Memory B cell (primary cell): ENCODE results near the gene KLHL29.

Experiments used
- ATAC-seq: fragments of 150-1000 bp; cut with Tn5 transposase; 2 replicates; pipeline ENCODE4 v1.10.0; 2021; ENCODE audit warnings: low read depth, mild to moderate bottlenecking, moderate library complexity
- DNase-seq, 2 donors: peaks; one replicate each; pipeline ENCODE4 v3.0.0; 2022; ENCODE audit warnings: low spot score in 2 of 2
- H3K27ac Mint-ChIP-seq: one replicate; pipeline ENCODE4 v1.8.0; 2022; ENCODE audit warnings: mild to moderate bottlenecking, moderate library complexity, mixed read lengths
- H3K27me3 Mint-ChIP-seq: one replicate; pipeline ENCODE4 v1.8.0; 2022; ENCODE audit warnings: mixed read lengths
- H3K36me3 Mint-ChIP-seq: one replicate; pipeline ENCODE4 v1.8.0; 2022; ENCODE audit warnings: mild to moderate bottlenecking, mixed read lengths
- H3K4me1 Mint-ChIP-seq: one replicate; pipeline ENCODE4 v1.8.0; 2022; ENCODE audit warnings: mixed read lengths
- H3K4me3 Mint-ChIP-seq: one replicate; pipeline ENCODE4 v1.8.0; 2022; ENCODE audit warnings: mild to moderate bottlenecking, moderate library complexity, mixed read lengths
- H3K9me3 Mint-ChIP-seq: one replicate; pipeline ENCODE4 v1.8.0; 2022; ENCODE audit warnings: mixed read lengths

The KLHL29 gene

GRCh38 chr2:23426263-23426905 is 41.4 kb downstream of the KLHL29 start:
- peaks cover 2% of the 10 kb centered on the region for H3K27me3 Mint-ChIP-seq
- no peaks in the 10 kb centered on the region for H3K9me3 Mint-ChIP-seq
- H3K4me1 Mint-ChIP-seq: no peaks in the 10 kb centered on the region
- no peaks in the 10 kb centered on the region for H3K36me3 Mint-ChIP-seq
- no peak overlapping the region for H3K4me3 Mint-ChIP-seq
- no peak overlapping the region for H3K27ac Mint-ChIP-seq
- ATAC-seq (no peak), DNase-seq (peak in 1 of 2 donors; percentile 6)

GRCh38 chr2:23427350-23427749 is 42.4 kb downstream of the KLHL29 start:
- no peaks in the 10 kb centered on the region for H3K36me3 Mint-ChIP-seq
- H3K27ac Mint-ChIP-seq: no peak overlapping the region
- DNase-seq (no peak), ATAC-seq (no peak)
- H3K9me3 Mint-ChIP-seq: no peaks in the 10 kb centered on the region
- no peak overlapping the region for H3K4me3 Mint-ChIP-seq
- H3K4me1 Mint-ChIP-seq: no peaks in the 10 kb centered on the region
- H3K27me3 Mint-ChIP-seq: peaks cover 2% of the 10 kb centered on the region

DNA sequence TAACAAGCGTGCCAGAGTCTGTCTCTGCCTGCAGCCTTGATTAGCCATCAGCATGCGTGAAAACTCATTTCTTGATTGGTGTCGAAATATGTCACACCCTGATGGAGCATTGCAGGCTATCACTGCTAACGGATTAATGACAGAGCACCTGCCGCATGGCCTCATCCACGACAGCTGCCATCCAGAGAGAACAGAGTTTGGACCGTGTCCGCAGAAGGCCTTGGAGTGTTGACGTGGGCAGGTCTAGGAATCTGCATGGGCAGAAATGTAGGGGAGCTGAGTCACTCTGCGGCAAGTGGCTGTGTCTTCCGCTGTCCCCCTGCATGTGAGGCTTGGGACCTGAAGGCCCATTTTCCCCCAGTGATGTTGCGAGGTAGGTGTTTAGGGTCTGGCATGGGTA is 43.0 kb downstream of the KLHL29 start:
- Mint-ChIP-seq H3K4me3 (no peak overlapping the region), H3K27me3 (peaks cover 2% of the 10 kb centered on the region), H3K4me1 (no peaks in the 10 kb centered on the region), H3K27ac (no peak overlapping the region), H3K9me3 (no peaks in the 10 kb centered on the region), H3K36me3 (no peaks in the 10 kb centered on the region)
- ATAC-seq: no peak
- DNase-seq: no peak

GRCh38 chr2:23429036-23429435 is 44.1 kb downstream of the KLHL29 start:
- Mint-ChIP-seq H3K4me3 (no peak overlapping the region), H3K27ac (no peak overlapping the region), H3K36me3 (no peaks in the 10 kb centered on the region), H3K27me3 (no peaks in the 10 kb centered on the region), H3K4me1 (no peaks in the 10 kb centered on the region), H3K9me3 (no peaks in the 10 kb centered on the region)
- ATAC-seq: no peak
- no peak for DNase-seq

GRCh38 chr2:23430263-23430662 is 45.3 kb downstream of the KLHL29 start:
- Mint-ChIP-seq H3K36me3 (no peaks in the 10 kb centered on the region), H3K27me3 (no peaks in the 10 kb centered on the region), H3K27ac (no peak overlapping the region), H3K4me3 (no peak overlapping the region), H3K9me3 (no peaks in the 10 kb centered on the region), H3K4me1 (no peaks in the 10 kb centered on the region)
- DNase-seq (no peak), ATAC-seq (no peak)

DNA sequence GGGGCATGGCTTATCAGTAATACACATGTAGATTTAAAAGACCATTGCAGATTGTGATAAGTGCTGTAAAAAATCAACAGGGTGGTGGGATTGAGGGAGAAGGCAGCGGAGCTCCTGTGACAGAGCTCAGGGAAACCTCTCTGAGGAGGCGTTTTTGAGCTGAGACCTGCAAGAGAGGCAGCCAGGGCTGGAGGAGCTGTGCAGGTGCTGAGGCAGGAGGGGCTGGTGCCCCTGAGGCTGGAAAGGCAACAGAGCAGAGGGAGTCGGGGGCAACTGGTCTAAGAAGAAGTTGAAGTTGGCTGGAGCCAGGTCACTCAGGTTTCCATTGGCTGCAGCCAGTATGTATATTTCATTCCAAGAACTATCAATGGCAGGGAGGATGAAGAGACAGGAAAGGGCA is 47.6 kb downstream of the KLHL29 start:
- no peak for ATAC-seq
- peaks cover 4% of the 10 kb centered on the region for H3K4me1 Mint-ChIP-seq
- no peak overlapping the region for H3K27ac Mint-ChIP-seq
- H3K27me3 Mint-ChIP-seq: peaks cover 3% of the 10 kb centered on the region
- no peaks in the 10 kb centered on the region for H3K36me3 Mint-ChIP-seq
- no peaks in the 10 kb centered on the region for H3K9me3 Mint-ChIP-seq
- DNase-seq: no peak
- no peak overlapping the region for H3K4me3 Mint-ChIP-seq

DNA sequence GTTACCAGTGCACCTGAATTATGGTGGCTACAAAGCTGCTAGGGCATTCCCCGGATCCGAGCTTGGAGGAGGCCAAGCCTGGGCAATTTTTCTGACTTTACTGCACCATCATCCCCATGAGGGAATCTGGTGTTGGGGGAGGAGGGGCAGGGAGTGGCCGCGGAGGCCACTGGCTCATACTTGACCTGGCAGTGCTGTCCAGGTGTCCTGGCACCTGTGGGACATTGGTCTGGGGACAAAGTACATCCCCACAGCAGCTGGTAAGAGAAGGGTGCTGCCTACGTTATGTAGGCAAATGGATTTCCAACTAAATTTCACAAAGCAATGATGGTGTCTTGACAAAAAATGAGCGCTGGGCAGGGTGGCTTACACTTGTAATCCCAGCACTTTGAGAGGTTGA is 48.3 kb downstream of the KLHL29 start:
- DNase-seq (no peak), ATAC-seq (no peak)
- Mint-ChIP-seq H3K27ac (no peak overlapping the region), H3K4me3 (no peak overlapping the region), H3K36me3 (no peaks in the 10 kb centered on the region), H3K27me3 (peaks cover 3% of the 10 kb centered on the region), H3K4me1 (peaks cover 4% of the 10 kb centered on the region), H3K9me3 (no peaks in the 10 kb centered on the region)

DNA sequence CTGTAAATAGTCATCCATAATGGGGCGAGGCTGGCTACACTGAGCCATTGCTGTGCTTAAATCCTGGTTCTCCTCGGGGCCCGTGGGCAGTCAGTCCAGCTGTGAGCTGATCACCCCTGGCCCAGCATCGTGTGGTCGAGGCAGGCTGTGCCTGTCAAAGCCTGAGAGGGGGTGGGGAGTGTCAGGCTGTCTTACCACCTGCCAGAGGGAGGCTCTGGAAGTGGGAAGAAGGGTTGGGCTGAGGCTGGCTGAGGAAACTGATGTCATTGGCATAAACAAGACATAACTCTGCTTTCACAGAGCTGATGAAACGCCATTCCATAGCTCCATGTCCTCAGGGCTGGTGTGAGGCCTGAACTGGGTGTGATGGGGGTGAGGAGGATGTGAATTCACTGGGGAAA is 49.7 kb downstream of the KLHL29 start:
- Mint-ChIP-seq H3K9me3 (no peaks in the 10 kb centered on the region), H3K4me3 (no peak overlapping the region), H3K4me1 (peaks cover 4% of the 10 kb centered on the region), H3K36me3 (no peaks in the 10 kb centered on the region), H3K27me3 (peaks cover 3% of the 10 kb centered on the region), H3K27ac (no peak overlapping the region)
- DNase-seq: no peak
- ATAC-seq: no peak

DNA sequence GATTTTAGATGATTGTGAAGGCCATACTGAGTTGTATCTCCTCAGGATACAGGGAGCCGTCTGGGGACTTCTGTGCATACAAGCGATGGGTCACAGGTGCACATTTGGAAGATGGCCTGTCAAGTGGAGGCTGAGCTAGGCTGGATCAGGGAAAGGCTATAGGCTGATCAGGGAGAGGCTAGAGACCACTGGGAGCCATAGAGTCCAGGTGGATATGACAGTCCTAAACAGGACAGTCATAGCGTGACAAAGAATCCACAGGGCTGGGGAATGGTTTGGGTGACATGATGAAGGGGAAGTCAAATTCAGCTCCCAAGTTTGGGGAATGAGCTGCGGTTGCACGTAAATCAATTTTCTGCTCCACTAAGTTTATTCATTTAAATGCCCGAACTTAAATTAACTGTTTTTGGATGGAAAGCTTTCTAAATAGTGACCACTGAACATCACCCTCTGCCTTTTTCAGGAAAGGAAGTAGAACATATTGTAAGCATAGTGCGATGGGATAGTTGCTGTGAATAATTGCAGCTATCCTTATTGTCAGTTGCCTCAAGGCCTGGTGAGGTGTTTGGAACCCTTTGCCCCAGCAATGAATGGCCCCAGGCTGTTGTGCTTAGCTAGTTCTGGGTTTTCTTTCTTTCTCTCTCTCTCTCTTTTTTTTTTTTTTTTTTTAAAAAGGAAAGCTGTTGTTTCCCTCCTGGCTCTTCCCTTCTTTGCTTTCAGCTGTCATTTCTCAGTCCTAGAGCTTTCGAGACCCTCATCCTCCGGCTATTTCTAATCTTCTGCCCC is 50.5 kb downstream of the KLHL29 start:
- Mint-ChIP-seq H3K9me3 (no peaks in the 10 kb centered on the region), H3K36me3 (no peaks in the 10 kb centered on the region), H3K4me3 (no peak overlapping the region), H3K27me3 (peaks cover 3% of the 10 kb centered on the region), H3K4me1 (peaks cover 4% of the 10 kb centered on the region), H3K27ac (peak overlapping the region; percentile 16)
- ATAC-seq: no peak
- DNase-seq: no peak

- Mint-ChIP-seq H3K36me3 (no peaks in the 10 kb centered on the region), H3K4me1 (peaks cover 4% of the 10 kb centered on the region), H3K9me3 (no peaks in the 10 kb centered on the region), H3K4me3 (no peak overlapping the region), H3K27ac (no peak overlapping the region), H3K27me3 (peaks cover 3% of the 10 kb centered on the region)
- ATAC-seq (no peak), DNase-seq (no peak)
These were observed 51.5 kb downstream of the KLHL29 start for GRCh38 chr2:23436346-23437098.

DNA sequence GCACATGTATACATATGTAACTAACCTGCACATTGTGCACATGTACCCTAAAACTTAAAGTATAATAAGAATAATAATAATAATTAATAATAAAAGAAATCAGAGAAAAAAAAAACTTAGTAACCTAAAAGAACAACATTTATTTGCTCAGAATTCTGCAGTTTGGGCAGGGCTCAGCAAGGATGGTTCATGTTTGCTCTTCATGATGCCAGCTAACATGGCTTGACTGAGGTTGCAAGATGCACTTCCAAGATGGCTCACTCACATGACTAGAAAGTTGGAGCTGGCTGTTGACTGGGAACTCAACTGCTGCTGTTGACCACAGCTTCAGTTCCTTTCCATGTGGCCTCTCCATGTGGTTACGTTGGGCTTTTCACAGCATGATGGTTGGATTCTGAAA is 56.4 kb downstream of the KLHL29 start:
- Mint-ChIP-seq H3K27ac (no peak overlapping the region), H3K4me1 (peaks cover 3% of the 10 kb centered on the region), H3K4me3 (no peak overlapping the region), H3K36me3 (no peaks in the 10 kb centered on the region), H3K9me3 (no peaks in the 10 kb centered on the region), H3K27me3 (no peaks in the 10 kb centered on the region)
- DNase-seq (no peak), ATAC-seq (no peak)

DNA sequence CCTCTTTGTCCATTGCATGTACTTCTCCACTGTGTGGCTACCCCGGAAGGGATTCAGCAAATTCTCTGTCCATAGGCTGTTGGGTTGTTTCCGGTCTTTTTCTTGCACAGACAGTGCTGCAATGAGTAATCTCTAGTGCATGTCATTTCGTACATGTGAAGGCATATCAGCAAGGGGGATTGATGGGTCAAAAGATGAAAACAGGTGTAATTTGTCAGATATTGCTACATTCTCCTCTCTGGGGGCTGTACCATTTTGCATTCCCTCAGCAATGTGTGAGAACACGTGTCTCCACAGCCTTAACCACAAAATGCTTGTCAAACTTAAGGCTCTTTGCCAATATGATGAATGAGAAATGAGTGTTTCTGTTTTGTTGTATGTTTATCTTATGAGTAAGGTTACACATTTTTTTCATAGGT is 60.5 kb downstream of the KLHL29 start:
- DNase-seq: no peak
- Mint-ChIP-seq H3K27ac (no peak overlapping the region), H3K4me3 (no peak overlapping the region), H3K36me3 (no peaks in the 10 kb centered on the region), H3K9me3 (no peaks in the 10 kb centered on the region), H3K27me3 (no peaks in the 10 kb centered on the region), H3K4me1 (peaks cover 11% of the 10 kb centered on the region)
- no peak for ATAC-seq

- Mint-ChIP-seq H3K36me3 (no peaks in the 10 kb centered on the region), H3K4me1 (peaks cover 11% of the 10 kb centered on the region), H3K27me3 (no peaks in the 10 kb centered on the region), H3K4me3 (no peak overlapping the region), H3K27ac (no peak overlapping the region), H3K9me3 (no peaks in the 10 kb centered on the region)
- ATAC-seq (no peak), DNase-seq (no peak)
These were observed 61.9 kb downstream of the KLHL29 start for GRCh38 chr2:23446916-23447315.

DNA sequence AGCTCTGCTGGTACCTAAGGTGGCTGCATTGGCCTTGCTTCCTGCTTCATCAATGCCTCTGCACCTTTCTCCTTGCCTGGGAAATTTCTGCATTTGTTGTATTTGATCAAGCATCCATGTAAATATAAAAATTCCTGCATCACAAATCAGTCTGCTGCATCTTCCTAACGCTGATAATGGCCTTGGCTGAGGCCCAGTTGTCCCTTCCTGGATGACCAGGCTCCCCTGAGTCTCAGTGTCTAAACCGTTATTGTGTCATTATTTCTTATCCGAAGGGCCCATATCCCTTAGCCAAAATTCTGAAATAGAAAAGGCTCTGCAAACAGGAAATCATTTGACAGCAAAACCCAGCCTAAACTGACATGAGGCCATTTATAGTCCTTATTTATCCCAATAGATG is 62.4 kb downstream of the KLHL29 start:
- DNase-seq (no peak), ATAC-seq (no peak)
- Mint-ChIP-seq H3K4me1 (peaks cover 11% of the 10 kb centered on the region), H3K27ac (no peak overlapping the region), H3K9me3 (no peaks in the 10 kb centered on the region), H3K4me3 (no peak overlapping the region), H3K27me3 (no peaks in the 10 kb centered on the region), H3K36me3 (no peaks in the 10 kb centered on the region)
